Measurements from ENCODE around the gene ATP2B3.

Gene ATP2B3

GRCh38 chrX:153523269-153523668 lies 5.8 kb downstream of the ATP2B3 start:
- Histone ChIP-seq H3K27me3 (ENCODE audit: low read depth, low read length) (peaks cover 9% of the 10 kb centered on the region), H3K27ac (ENCODE audit: low read length) (no peak overlapping the region), H3K36me3 (ENCODE audit: control insufficient read depth in 1 of 2, insufficient read depth in 2 of 2, low read length in 2 of 2) (no peaks in the 10 kb centered on the region), H3K9me3 (ENCODE audit: control insufficient read depth in 1 of 2, low read length in 2 of 2) (no peaks in the 10 kb centered on the region), H3K4me3 (ENCODE audit: low read depth in 1 of 2, low read length in 2 of 2) (no peak overlapping the region), H3K4me1 (ENCODE audit: control insufficient read depth in 1 of 2, insufficient read depth in 2 of 2, low read length in 2 of 2) (peaks cover 0 to 6% of the 10 kb centered on the region in 2 donors)

- peaks cover 0 to 5% of the 10 kb centered on the region in 2 donors for H3K4me1 ChIP-seq (ENCODE audit: control insufficient read depth in 1 of 2, insufficient read depth in 2 of 2, low read length in 2 of 2)
- H3K9me3 ChIP-seq (ENCODE audit: control insufficient read depth in 1 of 2, low read length in 2 of 2), result no peaks in the 10 kb centered on the region
- no peaks in the 10 kb centered on the region for H3K36me3 ChIP-seq (ENCODE audit: control insufficient read depth in 1 of 2, insufficient read depth in 2 of 2, low read length in 2 of 2)
- no peaks in the 10 kb centered on the region for H3K27me3 ChIP-seq (ENCODE audit: low read depth, low read length)
- H3K27ac ChIP-seq (ENCODE audit: low read length), result no peak overlapping the region
- no peak overlapping the region for H3K4me3 ChIP-seq (ENCODE audit: low read depth in 1 of 2, low read length in 2 of 2)
Measured at GRCh38 chrX:153524234-153524633, 6.8 kb downstream of the ATP2B3 start.

- Histone ChIP-seq H3K4me1 (ENCODE audit: control insufficient read depth in 1 of 2, insufficient read depth in 2 of 2, low read length in 2 of 2) (peaks cover 0 to 5% of the 10 kb centered on the region in 2 donors), H3K27ac (ENCODE audit: low read length) (no peak overlapping the region), H3K4me3 (ENCODE audit: low read depth in 1 of 2, low read length in 2 of 2) (no peak overlapping the region), H3K9me3 (ENCODE audit: control insufficient read depth in 1 of 2, low read length in 2 of 2) (no peaks in the 10 kb centered on the region), H3K36me3 (ENCODE audit: control insufficient read depth in 1 of 2, insufficient read depth in 2 of 2, low read length in 2 of 2) (no peaks in the 10 kb centered on the region), H3K27me3 (ENCODE audit: low read depth, low read length) (no peaks in the 10 kb centered on the region)
Measured at GRCh38 chrX:153525451-153525850, 8.0 kb downstream of the ATP2B3 start.

GRCh38 chrX:153526042-153526441 lies 8.6 kb downstream of the ATP2B3 start:
- Histone ChIP-seq H3K4me1 (ENCODE audit: control insufficient read depth in 1 of 2, insufficient read depth in 2 of 2, low read length in 2 of 2) (peaks cover 0 to 2% of the 10 kb centered on the region in 2 donors), H3K27me3 (ENCODE audit: low read depth, low read length) (no peaks in the 10 kb centered on the region), H3K9me3 (ENCODE audit: control insufficient read depth in 1 of 2, low read length in 2 of 2) (no peaks in the 10 kb centered on the region), H3K36me3 (ENCODE audit: control insufficient read depth in 1 of 2, insufficient read depth in 2 of 2, low read length in 2 of 2) (no peaks in the 10 kb centered on the region), H3K4me3 (ENCODE audit: low read depth in 1 of 2, low read length in 2 of 2) (no peak overlapping the region), H3K27ac (ENCODE audit: low read length) (no peak overlapping the region)

GRCh38 chrX:153526801-153527200 lies 9.4 kb downstream of the ATP2B3 start:
- Histone ChIP-seq H3K4me3 (ENCODE audit: low read depth in 1 of 2, low read length in 2 of 2) (no peak overlapping the region), H3K9me3 (ENCODE audit: control insufficient read depth in 1 of 2, low read length in 2 of 2) (no peaks in the 10 kb centered on the region), H3K4me1 (ENCODE audit: control insufficient read depth in 1 of 2, insufficient read depth in 2 of 2, low read length in 2 of 2) (no peaks in the 10 kb centered on the region), H3K36me3 (ENCODE audit: control insufficient read depth in 1 of 2, insufficient read depth in 2 of 2, low read length in 2 of 2) (no peaks in the 10 kb centered on the region), H3K27me3 (ENCODE audit: low read depth, low read length) (no peaks in the 10 kb centered on the region), H3K27ac (ENCODE audit: low read length) (no peak overlapping the region)

- no peak overlapping the region for H3K4me3 ChIP-seq (ENCODE audit: low read depth in 1 of 2, low read length in 2 of 2)
- H3K4me1 ChIP-seq (ENCODE audit: control insufficient read depth in 1 of 2, insufficient read depth in 2 of 2, low read length in 2 of 2), result no peaks in the 10 kb centered on the region
- no peaks in the 10 kb centered on the region for H3K27me3 ChIP-seq (ENCODE audit: low read depth, low read length)
Measured at GRCh38 chrX:153527208-153527607, 9.8 kb downstream of the ATP2B3 start.

GRCh38 chrX:153530411-153531129 lies 13.1 kb downstream of the ATP2B3 start:
- no peaks in the 10 kb centered on the region for H3K9me3 ChIP-seq (ENCODE audit: control insufficient read depth in 1 of 2, low read length in 2 of 2)
- H3K36me3 ChIP-seq (ENCODE audit: control insufficient read depth in 1 of 2, insufficient read depth in 2 of 2, low read length in 2 of 2), result no peaks in the 10 kb centered on the region
- no peaks in the 10 kb centered on the region for H3K4me1 ChIP-seq (ENCODE audit: control insufficient read depth in 1 of 2, insufficient read depth in 2 of 2, low read length in 2 of 2)
- H3K4me3 ChIP-seq (ENCODE audit: low read depth in 1 of 2, low read length in 2 of 2), result no peak overlapping the region
- H3K27me3 ChIP-seq (ENCODE audit: low read depth, low read length), result no peaks in the 10 kb centered on the region
- no peak overlapping the region for H3K27ac ChIP-seq (ENCODE audit: low read length)

More at GRCh38 chrX:153527208-153527607, 9.8 kb downstream of the ATP2B3 start:
- H3K27ac ChIP-seq (ENCODE audit: low read length), result no peak overlapping the region
- H3K9me3 ChIP-seq (ENCODE audit: control insufficient read depth in 1 of 2, low read length in 2 of 2), result no peaks in the 10 kb centered on the region
- no peaks in the 10 kb centered on the region for H3K36me3 ChIP-seq (ENCODE audit: control insufficient read depth in 1 of 2, insufficient read depth in 2 of 2, low read length in 2 of 2)

GRCh38 chrX:153533091-153533490 lies 15.6 kb downstream of the ATP2B3 start:
- Histone ChIP-seq H3K9me3 (ENCODE audit: control insufficient read depth in 1 of 2, low read length in 2 of 2) (no peaks in the 10 kb centered on the region), H3K27ac (ENCODE audit: low read length) (no peak overlapping the region), H3K27me3 (ENCODE audit: low read depth, low read length) (no peaks in the 10 kb centered on the region), H3K36me3 (ENCODE audit: control insufficient read depth in 1 of 2, insufficient read depth in 2 of 2, low read length in 2 of 2) (no peaks in the 10 kb centered on the region), H3K4me1 (ENCODE audit: control insufficient read depth in 1 of 2, insufficient read depth in 2 of 2, low read length in 2 of 2) (no peaks in the 10 kb centered on the region), H3K4me3 (ENCODE audit: low read depth in 1 of 2, low read length in 2 of 2) (no peak overlapping the region)

- Histone ChIP-seq H3K27ac (ENCODE audit: low read length) (no peak overlapping the region), H3K4me1 (ENCODE audit: control insufficient read depth in 1 of 2, insufficient read depth in 2 of 2, low read length in 2 of 2) (no peaks in the 10 kb centered on the region)
Measured at GRCh38 chrX:153537080-153537479, 19.6 kb downstream of the ATP2B3 start.

GRCh38 chrX:153537526-153538295 lies 20.3 kb downstream of the ATP2B3 start:
- Histone ChIP-seq H3K27ac (ENCODE audit: low read length) (no peak overlapping the region), H3K9me3 (ENCODE audit: control insufficient read depth in 1 of 2, low read length in 2 of 2) (no peaks in the 10 kb centered on the region), H3K4me3 (ENCODE audit: low read depth in 1 of 2, low read length in 2 of 2) (no peak overlapping the region), H3K4me1 (ENCODE audit: control insufficient read depth in 1 of 2, insufficient read depth in 2 of 2, low read length in 2 of 2) (no peaks in the 10 kb centered on the region), H3K36me3 (ENCODE audit: control insufficient read depth in 1 of 2, insufficient read depth in 2 of 2, low read length in 2 of 2) (no peaks in the 10 kb centered on the region), H3K27me3 (ENCODE audit: low read depth, low read length) (no peaks in the 10 kb centered on the region)

More at GRCh38 chrX:153537080-153537479, 19.6 kb downstream of the ATP2B3 start:
- no peaks in the 10 kb centered on the region for H3K36me3 ChIP-seq (ENCODE audit: control insufficient read depth in 1 of 2, insufficient read depth in 2 of 2, low read length in 2 of 2)
- H3K9me3 ChIP-seq (ENCODE audit: control insufficient read depth in 1 of 2, low read length in 2 of 2), result no peaks in the 10 kb centered on the region
- H3K4me3 ChIP-seq (ENCODE audit: low read depth in 1 of 2, low read length in 2 of 2), result no peak overlapping the region
- no peaks in the 10 kb centered on the region for H3K27me3 ChIP-seq (ENCODE audit: low read depth, low read length)

- Histone ChIP-seq H3K4me3 (ENCODE audit: low read depth in 1 of 2, low read length in 2 of 2) (no peak overlapping the region), H3K27ac (ENCODE audit: low read length) (no peak overlapping the region), H3K27me3 (ENCODE audit: low read depth, low read length) (no peaks in the 10 kb centered on the region), H3K36me3 (ENCODE audit: control insufficient read depth in 1 of 2, insufficient read depth in 2 of 2, low read length in 2 of 2) (no peaks in the 10 kb centered on the region), H3K9me3 (ENCODE audit: control insufficient read depth in 1 of 2, low read length in 2 of 2) (no peaks in the 10 kb centered on the region), H3K4me1 (ENCODE audit: control insufficient read depth in 1 of 2, insufficient read depth in 2 of 2, low read length in 2 of 2) (no peaks in the 10 kb centered on the region)
Measured at GRCh38 chrX:153538424-153538823, 21.0 kb downstream of the ATP2B3 start.
